Erythroblast (primary cell): ENCODE measurements around the gene C19orf12.

Source experiments
- DNase-seq, 2 experiments: peaks; one replicate each; lab custom pipeline; 2025; lab: John Stamatoyannopoulos, UW
- GATA1 ChIP-seq: IDR thresholded peaks from 2 replicates; pipeline ENCODE4 v1.6.1; 2011; ENCODE audit warnings: low read depth, mild to moderate bottlenecking, control low read depth, low read length, moderate library complexity
- POLR2A ChIP-seq: IDR thresholded peaks from 2 replicates; pipeline ENCODE4 v1.6.1; 2011; ENCODE audit warnings: mild to moderate bottlenecking, low read length

C19orf12 gene

GRCh38 chr19:29714953-29715700 is at the start of gene C19orf12:
Gene C19orf12 (minus strand): TSS chr19:29715261. CDS start chr19:29708413, 6,848 bp downstream.
- peak; percentile 66 for TF ChIP-seq POLR2A
- TF ChIP-seq GATA1: no peak
- DNase-seq: peak; percentile 63 to 65

- TF ChIP-seq POLR2A (no peak), GATA1 (no peak)
- DNase-seq: no peak
Observed at GRCh38 chr19:29764361-29764760, 49.3 kb upstream of the C19orf12 start.

DNA sequence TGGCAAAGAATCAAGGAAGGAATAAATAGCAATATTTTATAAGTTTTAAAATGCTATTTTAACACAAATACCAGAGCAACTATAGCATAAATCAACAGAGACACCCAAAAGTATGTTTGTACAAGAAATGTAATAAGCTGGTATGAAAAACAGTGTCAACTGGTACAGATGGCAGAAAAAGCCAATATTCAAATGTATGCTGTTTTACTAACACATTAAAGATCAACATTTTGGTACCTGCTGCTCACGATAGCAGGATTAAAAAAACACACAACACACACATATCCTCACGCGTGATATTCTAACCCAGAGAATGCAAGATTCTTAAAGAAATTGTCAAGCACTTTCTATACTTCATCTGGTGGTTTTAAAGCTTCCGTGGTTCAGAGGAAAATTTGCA is 48.1 kb upstream of the C19orf12 start:
- TF ChIP-seq GATA1: no peak
- TF ChIP-seq POLR2A: no peak
- DNase-seq: no peak

DNA sequence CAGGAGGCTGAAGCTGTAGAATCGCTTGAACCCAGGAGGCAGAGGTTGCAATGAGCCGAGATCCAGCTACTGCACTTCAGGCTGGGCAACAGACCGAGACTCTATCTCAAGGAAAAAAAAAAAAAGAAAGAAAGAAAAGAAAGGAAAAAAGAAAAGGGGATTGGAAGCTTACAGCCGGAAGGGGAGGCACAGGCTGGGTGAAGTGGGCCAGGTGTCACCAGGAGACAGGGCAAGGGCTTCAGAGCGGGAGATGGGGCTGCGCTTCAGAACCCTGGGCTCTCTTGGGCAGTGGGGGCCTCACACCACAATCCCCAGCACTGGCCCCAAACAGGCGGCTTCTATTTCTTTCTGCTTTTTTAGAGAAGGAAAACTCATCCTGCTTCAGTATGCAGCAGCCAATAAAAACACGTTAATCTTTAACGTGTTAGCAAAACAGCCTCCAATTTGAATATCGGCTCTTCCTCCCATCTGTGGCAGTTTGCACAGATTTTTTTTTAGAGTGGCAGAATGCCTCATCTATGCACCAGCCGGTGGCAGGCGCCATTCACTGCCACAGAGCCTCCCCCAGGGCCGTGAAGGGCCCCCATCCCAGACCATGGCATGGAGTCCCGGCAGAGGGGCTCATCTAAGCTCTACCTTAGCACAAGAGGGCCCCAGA is 46.6 kb upstream of the C19orf12 start:
- no peak for DNase-seq

DNA sequence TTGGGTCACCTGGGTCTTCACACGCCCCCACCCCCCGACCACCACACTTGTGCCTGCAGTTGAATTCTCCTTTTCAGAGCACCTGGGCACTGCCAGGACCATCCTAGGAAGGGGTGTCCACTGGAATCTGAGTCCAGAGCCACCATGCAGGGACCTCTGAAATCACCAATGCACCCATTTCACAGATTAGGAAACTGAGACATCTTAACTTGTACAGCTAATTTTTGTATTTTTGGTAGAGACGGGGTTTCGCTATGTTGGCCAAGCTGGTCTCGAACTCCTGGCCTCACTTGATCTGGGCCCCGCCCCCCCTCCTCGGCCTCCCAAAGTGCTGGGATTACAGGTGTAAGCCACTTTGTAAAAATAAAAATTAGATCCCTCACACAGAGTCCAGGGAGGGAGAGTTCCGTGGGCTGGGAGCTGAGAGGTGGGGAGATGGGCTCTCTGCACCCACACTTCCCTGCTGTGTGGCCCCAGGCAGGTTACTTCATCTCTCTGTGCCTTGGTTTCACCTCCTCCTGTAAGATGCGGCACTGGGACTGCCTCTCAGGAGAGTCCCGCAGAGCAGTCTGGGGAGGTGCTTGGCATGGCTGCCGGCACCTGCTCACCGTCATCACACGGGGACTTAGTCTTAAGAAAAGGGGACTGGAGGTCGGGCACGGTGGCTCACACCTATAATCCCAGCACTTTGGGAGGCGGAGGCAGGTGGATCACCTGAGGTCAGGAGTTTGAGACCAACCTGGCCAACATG is 45.9 kb upstream of the C19orf12 start:
- TF ChIP-seq GATA1: no peak
- TF ChIP-seq POLR2A: no peak
- DNase-seq: no peak

More for the DNA sequence above, 46.6 kb upstream of the C19orf12 start:
- TF ChIP-seq POLR2A (no peak), GATA1 (no peak)

- TF ChIP-seq GATA1: no peak
- no peak for TF ChIP-seq POLR2A
- no peak for DNase-seq
Observed at GRCh38 chr19:29759359-29759758, 44.3 kb upstream of the C19orf12 start.

- no peak for TF ChIP-seq POLR2A
- TF ChIP-seq GATA1: no peak
- DNase-seq: no peak
Observed at GRCh38 chr19:29758863-29759262, 43.8 kb upstream of the C19orf12 start.

DNA sequence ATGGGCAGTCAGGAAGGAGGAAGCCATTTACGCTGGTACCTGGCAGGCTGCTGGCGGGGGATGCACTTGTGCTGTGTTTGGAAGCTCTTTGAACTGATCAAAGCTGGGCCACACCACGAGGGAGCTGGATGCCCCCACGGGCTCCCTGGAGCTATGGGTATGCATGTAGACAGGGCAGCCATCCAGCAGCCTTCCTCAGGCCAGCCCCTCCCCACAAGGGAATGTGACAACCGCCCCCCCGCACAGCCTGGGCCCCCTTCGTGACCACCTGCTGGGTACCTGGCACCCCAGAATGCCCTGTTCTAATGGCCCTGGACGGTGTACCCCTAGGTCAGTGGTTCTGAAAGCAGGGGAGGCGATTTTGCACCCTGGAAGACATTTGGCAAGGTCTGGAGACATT is 42.5 kb upstream of the C19orf12 start:
- DNase-seq: no peak
- no peak for TF ChIP-seq POLR2A
- TF ChIP-seq GATA1: no peak

- TF ChIP-seq GATA1: no peak
- TF ChIP-seq POLR2A: no peak
- DNase-seq: no peak
Observed at GRCh38 chr19:29753934-29754305, 38.9 kb upstream of the C19orf12 start.

DNA sequence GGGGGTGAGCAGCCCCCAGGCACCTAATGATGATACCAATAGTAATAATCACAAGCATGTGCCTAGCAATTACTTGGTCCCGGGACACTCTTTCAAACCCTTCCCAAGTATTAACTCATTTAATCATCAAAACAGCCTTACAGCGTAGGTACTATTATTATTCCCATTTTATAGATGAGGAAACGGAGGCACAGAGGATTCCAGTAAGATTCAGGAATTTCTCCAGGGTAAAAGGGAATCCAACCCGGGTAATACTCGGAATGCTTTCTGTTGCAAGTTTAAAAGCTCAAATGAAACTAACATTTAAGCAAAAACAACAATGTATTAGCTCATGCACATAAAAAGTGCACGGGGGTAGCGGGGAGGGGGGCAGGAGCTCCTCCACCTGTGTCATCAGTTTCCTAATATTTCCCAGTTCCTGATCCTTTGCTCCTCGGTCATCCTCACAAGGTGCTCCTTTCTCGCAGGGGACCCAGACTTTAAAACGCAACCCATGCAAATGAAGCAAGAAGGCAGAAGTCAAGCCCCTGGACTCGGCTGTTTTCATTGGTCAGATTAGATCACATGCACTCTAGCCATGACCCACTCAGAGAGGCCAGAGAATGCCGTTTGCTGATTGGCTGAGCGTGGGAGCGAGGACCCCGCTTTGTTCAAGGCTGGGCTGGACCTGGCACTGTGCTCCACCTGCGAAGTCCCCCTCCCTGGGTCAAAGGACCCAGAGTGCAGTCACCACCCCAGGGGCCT is 38.3 kb upstream of the C19orf12 start:
- TF ChIP-seq GATA1: no peak
- TF ChIP-seq POLR2A: no peak
- DNase-seq: no peak

GRCh38 chr19:29752450-29753025 is 37.5 kb upstream of the C19orf12 start:
- TF ChIP-seq POLR2A: no peak
- TF ChIP-seq GATA1: no peak
- no peak for DNase-seq

- DNase-seq: no peak
Observed at GRCh38 chr19:29751932-29752331, 36.9 kb upstream of the C19orf12 start.

DNA sequence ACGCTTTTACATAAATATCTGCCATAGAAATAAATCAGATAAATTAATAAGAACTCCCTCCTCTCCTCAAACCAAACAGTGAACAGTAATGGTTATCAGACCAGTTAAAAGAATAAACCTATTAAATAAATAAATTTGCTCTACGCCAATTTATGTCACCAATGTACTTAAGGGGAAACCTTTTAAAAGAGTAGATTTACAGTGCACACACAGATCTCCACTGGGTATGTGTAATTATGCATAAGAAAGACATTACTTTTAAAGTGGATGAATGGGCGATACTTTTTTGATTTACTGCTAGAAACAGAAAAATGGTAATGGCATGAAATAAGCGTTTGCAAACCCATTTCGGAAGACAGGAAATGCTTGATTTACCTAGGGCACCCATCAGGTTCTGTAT is 34.9 kb upstream of the C19orf12 start:
- no peak for DNase-seq
- TF ChIP-seq POLR2A (no peak), GATA1 (no peak)

More at GRCh38 chr19:29751932-29752331, 36.9 kb upstream of the C19orf12 start:
- TF ChIP-seq POLR2A (no peak), GATA1 (no peak)
